ENCODE results near the gene RAB6C. TPM values are rescaled to one million over a fixed set of nuclear protein-coding genes. Genes with fewer than 3 reads are reported as not detected.
"Not testable (repeated sequence)": the region's sequence is repeated elsewhere in the genome, so short reads cannot be mapped to it uniquely, and the experiment has no call there.

Gene RAB6C
- total RNA-seq, 6 experiments from 2014 or later = not detected

GRCh38 chr2:129977986-129978385 lies 1.5 kb upstream of the RAB6C start:
- H3K27ac Mint-ChIP-seq = no peak overlapping the region

GRCh38 chr2:129980246-129980645 lies 780 bp downstream of the RAB6C start:
- DNase-seq; H3K4me1 Mint-ChIP-seq (ENCODE audit: low read depth); H3K9me3 Mint-ChIP-seq; H3K27ac Mint-ChIP-seq; H3K36me3 Mint-ChIP-seq (ENCODE audit: low read depth): not testable (repeated sequence)
- Mint-ChIP-seq H3K4me3 (0 out of 2 replicates have a peak overlapping the region, but pooled peaks have one; percentile 9), H3K27me3 (ENCODE audit: insufficient read depth) (peaks cover 19% of the 10 kb centered on the region)

More at GRCh38 chr2:129977986-129978385, 1.5 kb upstream of the RAB6C start:
- TF ChIP-seq, protein P1, sequence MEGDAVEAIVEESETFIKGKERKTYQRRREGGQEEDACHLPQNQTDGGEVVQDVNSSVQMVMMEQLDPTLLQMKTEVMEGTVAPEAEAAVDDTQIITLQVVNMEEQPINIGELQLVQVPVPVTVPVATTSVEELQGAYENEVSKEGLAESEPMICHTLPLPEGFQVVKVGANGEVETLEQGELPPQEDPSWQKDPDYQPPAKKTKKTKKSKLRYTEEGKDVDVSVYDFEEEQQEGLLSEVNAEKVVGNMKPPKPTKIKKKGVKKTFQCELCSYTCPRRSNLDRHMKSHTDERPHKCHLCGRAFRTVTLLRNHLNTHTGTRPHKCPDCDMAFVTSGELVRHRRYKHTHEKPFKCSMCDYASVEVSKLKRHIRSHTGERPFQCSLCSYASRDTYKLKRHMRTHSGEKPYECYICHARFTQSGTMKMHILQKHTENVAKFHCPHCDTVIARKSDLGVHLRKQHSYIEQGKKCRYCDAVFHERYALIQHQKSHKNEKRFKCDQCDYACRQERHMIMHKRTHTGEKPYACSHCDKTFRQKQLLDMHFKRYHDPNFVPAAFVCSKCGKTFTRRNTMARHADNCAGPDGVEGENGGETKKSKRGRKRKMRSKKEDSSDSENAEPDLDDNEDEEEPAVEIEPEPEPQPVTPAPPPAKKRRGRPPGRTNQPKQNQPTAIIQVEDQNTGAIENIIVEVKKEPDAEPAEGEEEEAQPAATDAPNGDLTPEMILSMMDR (IDR thresholded peaks at IDR 0.05) = no peak
- Mint-ChIP-seq H3K4me3 (no peak overlapping the region), H3K9me3 (no peaks in the 10 kb centered on the region), H3K27me3 (ENCODE audit: insufficient read depth) (peaks cover 18% of the 10 kb centered on the region), H3K4me1 (ENCODE audit: low read depth) (peaks cover 6% of the 10 kb centered on the region), H3K36me3 (ENCODE audit: low read depth) (no peaks in the 10 kb centered on the region)
- DNase-seq = no peak

GRCh38 chr2:129981689-129982088 lies 2.2 kb downstream of the RAB6C start:
- H3K27ac Mint-ChIP-seq; H3K4me1 Mint-ChIP-seq (ENCODE audit: low read depth): not testable (repeated sequence)
- peaks cover 18% of the 10 kb centered on the region for H3K27me3 Mint-ChIP-seq (ENCODE audit: insufficient read depth)

DNA sequence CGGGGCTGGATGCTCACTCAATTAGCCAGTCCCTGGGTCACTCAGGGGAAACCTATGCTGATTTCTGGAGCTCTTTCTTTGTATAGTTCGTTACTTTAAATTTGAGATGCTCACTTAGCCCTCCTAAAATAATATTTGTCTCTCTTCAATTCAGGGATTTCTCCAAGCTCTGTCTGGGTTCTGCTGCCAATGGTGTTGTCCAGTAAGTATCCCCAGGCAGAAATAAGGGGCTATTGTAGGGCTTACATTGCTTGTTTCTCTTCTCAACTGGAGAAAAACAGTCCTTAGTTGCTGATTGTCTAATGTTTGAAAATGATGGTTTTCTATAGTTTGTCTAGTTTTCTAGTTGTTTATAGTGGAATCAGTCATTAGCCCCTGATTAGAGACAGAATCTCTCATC lies 5.0 kb downstream of the RAB6C start:
- Mint-ChIP-seq H3K27ac (no peak overlapping the region), H3K4me1 (ENCODE audit: low read depth) (peaks cover 6% of the 10 kb centered on the region), H3K36me3 (ENCODE audit: low read depth) (no peaks in the 10 kb centered on the region), H3K9me3 (no peaks in the 10 kb centered on the region), H3K4me3 (no peak overlapping the region), H3K27me3 (ENCODE audit: insufficient read depth) (peaks cover 11% of the 10 kb centered on the region; the same call in 1 of the 2 replicates)
- no peak for DNase-seq
- TF ChIP-seq, protein P1 (IDR thresholded peaks at IDR 0.05) = no peak

More at GRCh38 chr2:129981689-129982088, 2.2 kb downstream of the RAB6C start:
- not testable (repeated sequence) for DNase-seq; H3K36me3 Mint-ChIP-seq (ENCODE audit: low read depth); H3K9me3 Mint-ChIP-seq; H3K4me3 Mint-ChIP-seq

DNA sequence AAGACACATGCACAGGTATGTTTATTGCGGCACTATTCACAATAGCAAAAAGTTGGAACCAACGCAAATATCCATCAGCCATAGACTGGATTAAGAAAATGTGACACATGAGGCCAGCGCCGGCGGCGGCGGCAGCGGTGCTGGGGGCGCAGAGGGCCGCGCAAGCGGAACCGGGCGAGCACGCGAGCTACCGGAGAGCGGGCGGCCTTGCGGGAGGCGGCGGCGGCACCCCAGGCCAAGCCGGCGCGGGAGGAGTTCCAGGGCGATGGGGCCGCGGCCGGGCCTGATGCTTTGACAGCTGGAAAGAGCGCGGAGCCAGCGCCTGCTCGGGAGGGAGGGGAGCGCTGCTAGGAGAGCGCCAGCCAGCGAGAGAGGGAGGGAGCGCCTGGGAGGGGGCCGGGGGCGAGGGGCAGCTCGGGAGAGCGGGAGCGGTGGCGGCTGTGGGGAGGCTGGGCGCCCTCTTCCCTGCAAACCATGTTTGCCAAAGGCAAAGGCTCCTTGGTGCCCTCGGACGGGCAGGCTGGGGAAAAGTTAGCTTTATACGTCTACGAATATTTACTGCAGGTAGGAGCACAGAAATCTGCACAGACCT lies 13.0 kb downstream of the RAB6C start:
- DNase-seq; H3K4me1 Mint-ChIP-seq (ENCODE audit: low read depth); H3K9me3 Mint-ChIP-seq; H3K27ac Mint-ChIP-seq; H3K36me3 Mint-ChIP-seq (ENCODE audit: low read depth); H3K27me3 Mint-ChIP-seq (ENCODE audit: insufficient read depth); H3K4me3 Mint-ChIP-seq: not testable (repeated sequence)

DNA sequence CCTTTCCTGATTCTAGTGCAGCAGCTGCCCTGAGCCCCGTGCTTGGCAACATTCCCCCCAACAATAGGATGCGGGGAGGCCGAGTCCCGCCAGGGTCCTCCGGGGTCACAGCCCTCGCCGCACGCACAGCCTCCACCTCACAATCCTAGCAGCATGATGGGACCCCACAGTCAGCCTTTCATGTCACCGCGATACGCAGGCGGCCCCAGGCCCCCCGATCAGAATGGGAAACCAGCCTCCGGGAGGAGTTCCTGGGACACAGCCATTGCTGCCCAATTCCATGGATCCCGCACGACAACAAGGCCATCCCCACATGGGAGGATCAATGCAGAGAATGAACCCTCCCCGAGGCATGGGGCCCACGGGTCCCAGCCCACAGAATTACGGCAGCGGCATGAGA lies 13.7 kb downstream of the RAB6C start:
- H3K4me3 Mint-ChIP-seq; H3K9me3 Mint-ChIP-seq; H3K36me3 Mint-ChIP-seq (ENCODE audit: low read depth); DNase-seq; H3K27me3 Mint-ChIP-seq (ENCODE audit: insufficient read depth); H3K27ac Mint-ChIP-seq; H3K4me1 Mint-ChIP-seq (ENCODE audit: low read depth): not testable (repeated sequence)

- H3K36me3 Mint-ChIP-seq (ENCODE audit: low read depth); H3K27me3 Mint-ChIP-seq (ENCODE audit: insufficient read depth); H3K27ac Mint-ChIP-seq; H3K4me3 Mint-ChIP-seq; H3K4me1 Mint-ChIP-seq (ENCODE audit: low read depth); DNase-seq: not testable (repeated sequence)
- H3K9me3 Mint-ChIP-seq = peaks cover 17% of the 10 kb centered on the region; the same call in 1 of the 2 replicates
These were observed 17.3 kb downstream of the RAB6C start for GRCh38 chr2:129996657-129997237.

GRCh38 chr2:129998771-129999170 lies 19.3 kb downstream of the RAB6C start:
- H3K27ac Mint-ChIP-seq; H3K27me3 Mint-ChIP-seq (ENCODE audit: insufficient read depth): not testable (repeated sequence)

DNA sequence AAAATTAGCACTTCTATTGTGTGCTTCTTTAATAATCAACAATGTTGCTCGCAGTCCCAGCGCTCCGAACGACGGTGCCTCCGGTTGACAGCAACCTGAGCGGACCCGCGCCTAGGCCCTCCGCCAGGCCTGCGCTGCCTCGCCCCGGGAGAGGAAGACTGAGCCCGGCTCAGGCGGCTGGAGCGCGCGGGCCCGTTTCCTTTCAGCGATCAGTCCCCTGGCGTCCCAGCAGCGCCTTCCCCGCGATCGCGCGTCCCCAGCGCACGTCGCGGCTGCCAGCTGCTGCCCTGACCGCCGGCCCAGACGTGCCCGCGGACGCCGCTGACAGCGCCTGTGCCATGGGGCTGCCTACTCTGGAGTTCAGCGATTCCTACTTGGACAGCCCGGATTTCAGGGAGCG lies 26.4 kb downstream of the RAB6C start:
- not testable (repeated sequence) for H3K27ac Mint-ChIP-seq; DNase-seq; H3K36me3 Mint-ChIP-seq (ENCODE audit: low read depth); H3K4me3 Mint-ChIP-seq; H3K27me3 Mint-ChIP-seq (ENCODE audit: insufficient read depth); H3K9me3 Mint-ChIP-seq; H3K4me1 Mint-ChIP-seq (ENCODE audit: low read depth)

More at GRCh38 chr2:129998771-129999170, 19.3 kb downstream of the RAB6C start:
- H3K9me3 Mint-ChIP-seq = peaks cover 17% of the 10 kb centered on the region; the same call in 1 of the 2 replicates
- H3K4me1 Mint-ChIP-seq (ENCODE audit: low read depth); H3K4me3 Mint-ChIP-seq; DNase-seq; H3K36me3 Mint-ChIP-seq (ENCODE audit: low read depth): not testable (repeated sequence)

GRCh38 chr2:130016701-130017100 lies 37.2 kb downstream of the RAB6C start:
- H3K4me3 Mint-ChIP-seq; H3K27ac Mint-ChIP-seq; H3K4me1 Mint-ChIP-seq (ENCODE audit: low read depth); H3K27me3 Mint-ChIP-seq (ENCODE audit: insufficient read depth); DNase-seq; H3K36me3 Mint-ChIP-seq (ENCODE audit: low read depth); H3K9me3 Mint-ChIP-seq: not testable (repeated sequence)
